GM19023 (cell line): Measurements from ENCODE around the gene DEF6.

ENCODE experiments used
- ATAC-seq: cut with Tn5 transposase; IDR thresholded peaks from one replicate; pipeline ENCODE4 v1.9.1; 2021; ENCODE audit warnings: mild to moderate bottlenecking, moderate library complexity; ENCODE audit not compliant: unreplicated experiment

The DEF6 gene, protein sequence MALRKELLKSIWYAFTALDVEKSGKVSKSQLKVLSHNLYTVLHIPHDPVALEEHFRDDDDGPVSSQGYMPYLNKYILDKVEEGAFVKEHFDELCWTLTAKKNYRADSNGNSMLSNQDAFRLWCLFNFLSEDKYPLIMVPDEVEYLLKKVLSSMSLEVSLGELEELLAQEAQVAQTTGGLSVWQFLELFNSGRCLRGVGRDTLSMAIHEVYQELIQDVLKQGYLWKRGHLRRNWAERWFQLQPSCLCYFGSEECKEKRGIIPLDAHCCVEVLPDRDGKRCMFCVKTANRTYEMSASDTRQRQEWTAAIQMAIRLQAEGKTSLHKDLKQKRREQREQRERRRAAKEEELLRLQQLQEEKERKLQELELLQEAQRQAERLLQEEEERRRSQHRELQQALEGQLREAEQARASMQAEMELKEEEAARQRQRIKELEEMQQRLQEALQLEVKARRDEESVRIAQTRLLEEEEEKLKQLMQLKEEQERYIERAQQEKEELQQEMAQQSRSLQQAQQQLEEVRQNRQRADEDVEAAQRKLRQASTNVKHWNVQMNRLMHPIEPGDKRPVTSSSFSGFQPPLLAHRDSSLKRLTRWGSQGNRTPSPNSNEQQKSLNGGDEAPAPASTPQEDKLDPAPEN

DNA sequence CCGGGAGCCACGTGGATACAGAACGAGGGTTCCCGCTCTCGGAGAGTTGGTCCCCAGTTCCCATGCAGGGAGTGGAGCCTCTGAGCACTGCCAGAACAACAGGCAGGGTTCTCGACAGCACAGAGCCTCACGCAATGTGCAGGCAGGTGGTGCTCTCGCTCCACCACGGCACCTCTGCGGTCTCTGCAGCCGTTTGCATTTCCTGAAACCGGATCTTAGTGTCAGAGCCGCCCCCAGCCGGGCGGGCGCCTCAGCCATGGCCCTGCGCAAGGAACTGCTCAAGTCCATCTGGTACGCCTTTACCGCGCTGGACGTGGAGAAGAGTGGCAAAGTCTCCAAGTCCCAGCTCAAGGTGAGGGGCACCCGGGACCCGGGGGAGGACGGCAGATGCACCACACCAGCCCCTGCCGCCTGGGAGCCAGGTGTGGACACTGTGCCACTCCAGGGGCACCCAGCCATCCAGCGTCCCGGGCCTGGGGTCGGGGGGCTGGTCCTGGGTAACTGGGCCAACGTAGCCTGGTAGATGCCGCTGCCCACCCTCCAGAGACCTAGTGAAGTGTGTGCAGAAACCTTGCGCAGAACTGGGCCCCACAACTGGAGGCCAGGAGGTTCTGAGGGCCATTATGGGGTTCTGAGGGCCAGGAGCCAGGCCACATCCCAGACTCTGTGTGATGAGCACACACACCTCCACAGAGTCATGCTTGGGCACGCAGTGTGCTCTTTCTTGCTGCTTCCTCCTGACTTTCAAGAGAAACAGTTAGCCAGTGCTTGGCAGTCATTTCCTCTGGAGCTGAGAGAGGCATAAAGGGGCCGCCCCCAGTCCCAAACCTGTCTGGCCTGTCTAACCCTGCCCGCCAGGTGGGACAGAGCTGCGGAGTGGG, at the start of gene DEF6:
DEF6 (plus strand) TSS at position 218 of the 881 bp plus-strand sequence; CDS start at position 257, 39 bp downstream.
- peak; percentile 84 for ATAC-seq

DNA sequence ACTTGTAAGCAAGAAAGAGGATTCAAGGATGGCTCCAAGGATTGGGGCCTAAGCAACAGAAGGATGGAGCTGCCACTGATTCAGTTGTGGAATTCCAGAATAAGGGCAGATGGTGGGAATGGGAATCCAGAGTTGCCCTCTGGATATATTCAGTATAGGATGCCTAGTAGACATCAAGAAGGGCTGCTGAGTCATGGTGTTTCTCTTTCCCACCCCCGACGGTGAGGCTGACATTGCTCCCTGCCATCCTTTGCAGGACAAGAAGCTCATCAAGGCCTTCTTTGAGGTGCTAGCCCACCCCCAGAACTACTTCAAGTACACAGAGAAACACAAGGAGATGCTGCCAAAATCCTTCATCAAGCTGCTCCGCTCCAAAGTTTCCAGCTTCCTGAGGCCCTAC, 49.3 kb upstream of the DEF6 start:
- no peak for ATAC-seq

DNA sequence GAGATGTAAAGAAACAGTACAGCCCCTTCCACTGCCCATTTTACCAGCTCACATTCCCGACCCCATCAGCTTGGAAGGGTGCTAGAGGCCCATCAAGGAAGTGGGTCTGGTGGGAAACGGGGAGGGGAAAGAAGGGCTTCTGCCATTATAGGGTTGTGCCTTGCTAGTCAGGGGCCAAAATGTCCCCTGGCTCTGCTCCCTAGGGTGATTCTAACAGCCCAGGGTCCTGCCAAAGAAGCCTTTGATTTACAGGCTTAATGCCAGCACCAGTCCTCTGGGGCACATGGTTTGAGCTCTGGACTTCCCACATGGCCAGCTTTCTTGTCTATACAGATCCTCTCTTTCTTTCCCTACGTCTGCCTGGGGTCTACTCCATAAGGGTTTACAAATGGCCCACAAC, 48.7 kb upstream of the DEF6 start:
- no peak for ATAC-seq

DNA sequence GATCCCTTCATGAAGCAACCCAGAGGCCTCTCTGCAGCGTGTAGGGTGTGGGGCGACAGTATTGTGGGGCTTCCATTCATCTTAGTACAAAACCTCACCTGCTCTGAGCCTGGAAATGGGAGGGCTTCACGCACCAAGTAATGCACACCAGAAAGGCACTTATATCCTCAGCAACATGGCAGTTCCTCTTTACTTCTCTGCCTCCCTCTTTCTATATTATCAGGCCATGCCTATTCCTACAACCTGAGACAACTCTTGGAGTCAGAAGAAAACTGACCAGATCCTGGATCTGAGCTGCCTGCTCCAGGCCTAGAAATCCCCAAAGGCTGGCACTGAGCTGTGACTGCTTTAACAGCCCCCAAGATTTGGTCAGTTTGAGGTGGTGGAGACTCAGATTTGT, 45.7 kb upstream of the DEF6 start:
- no peak for ATAC-seq

DNA sequence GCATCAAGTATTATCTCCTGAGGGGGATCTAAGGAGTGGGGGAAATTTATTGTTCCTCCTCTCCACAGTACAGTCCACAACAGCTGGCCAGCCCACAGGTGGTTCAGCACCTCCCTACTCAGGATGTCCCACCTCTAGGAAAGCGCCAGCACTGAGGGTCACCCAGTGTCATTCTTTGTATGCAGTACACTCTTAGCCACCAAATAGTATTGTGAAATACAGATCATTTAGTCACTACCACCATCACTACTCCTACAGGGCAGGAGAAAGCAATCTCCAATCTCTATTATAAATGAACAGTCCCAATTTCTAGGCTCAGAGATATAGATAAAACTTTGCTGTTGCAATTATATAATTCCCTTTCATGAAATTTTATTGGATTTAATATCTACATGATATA, 44.4 kb upstream of the DEF6 start:
- no peak for ATAC-seq

DNA sequence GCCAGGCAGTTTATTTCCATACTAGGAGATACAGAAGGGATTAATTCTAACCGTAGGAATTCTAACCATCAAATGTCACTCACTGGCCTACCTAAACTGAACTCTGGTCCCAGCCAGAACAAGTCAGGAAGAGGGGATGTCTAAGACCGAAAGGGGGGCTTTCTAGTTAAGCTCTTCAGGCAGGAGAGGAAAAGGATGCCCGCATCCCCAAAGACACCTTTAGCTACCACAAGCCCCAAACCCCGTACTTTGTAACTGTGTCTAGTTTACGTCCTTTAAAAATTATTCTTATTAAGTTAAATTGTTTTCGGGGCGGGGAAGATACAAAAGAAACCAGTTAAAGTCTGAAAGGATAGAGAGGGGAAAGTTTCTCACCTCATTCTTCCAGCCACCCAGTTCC, 39.3 kb upstream of the DEF6 start:
- no peak for ATAC-seq

DNA sequence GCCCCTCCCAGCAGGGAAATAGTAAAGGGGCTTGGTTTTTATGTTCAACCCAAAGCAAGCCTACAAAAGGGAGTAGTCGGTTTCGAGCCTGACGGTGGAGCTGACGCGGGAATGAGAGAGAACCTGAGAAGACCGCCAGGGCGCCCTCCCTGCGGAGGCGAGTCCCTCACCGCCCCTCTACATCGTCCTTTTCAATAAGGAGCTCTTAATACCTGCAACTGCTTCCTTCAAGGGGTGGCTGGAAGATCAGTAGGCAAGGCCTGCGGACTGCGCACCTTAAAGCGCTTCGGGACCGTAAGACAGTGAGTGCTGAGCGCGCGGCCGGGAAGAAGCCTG, 38.8 kb upstream of the DEF6 start:
- peak; percentile 16 for ATAC-seq

DNA sequence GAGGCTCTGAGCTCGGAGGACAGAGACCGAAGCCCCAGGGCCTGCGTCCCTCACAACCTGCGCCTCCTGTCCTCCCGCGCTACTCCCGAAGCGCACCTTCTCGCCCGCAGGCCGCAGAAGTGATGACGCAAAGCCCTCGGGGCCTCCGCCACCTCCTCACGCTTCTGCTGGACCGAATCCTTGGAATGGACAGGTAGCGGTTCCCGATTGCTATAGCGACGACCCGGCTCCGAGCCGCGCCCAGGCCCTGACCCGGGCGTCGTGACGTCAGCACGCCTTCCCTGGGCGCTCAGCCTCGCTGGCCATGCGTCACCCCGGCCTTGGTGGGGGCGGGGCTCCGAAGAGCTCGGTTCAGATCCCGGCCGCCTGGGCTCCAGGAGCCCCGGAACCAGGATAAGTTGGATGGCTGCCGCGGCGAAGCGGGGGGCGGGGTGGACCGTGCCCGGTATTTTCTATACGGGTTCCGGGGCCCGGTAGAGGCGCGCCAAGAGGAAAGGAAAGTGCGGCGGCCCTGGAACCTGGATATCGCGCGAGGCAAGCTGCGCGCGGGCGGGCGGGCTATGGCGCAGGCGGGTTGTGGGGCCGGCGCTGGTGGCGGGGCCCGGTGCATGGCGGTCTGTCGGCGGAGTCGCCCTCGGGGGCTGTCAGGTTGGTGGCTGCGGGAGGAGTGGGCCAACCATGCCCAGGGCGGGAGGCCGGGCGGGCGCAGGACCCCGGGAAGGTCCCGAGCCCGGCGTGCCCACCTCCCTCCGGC, 38.2 kb upstream of the DEF6 start, which contains the start of gene ZNF76:
ZNF76 (plus strand) TSS at position 542 of the 754 bp plus-strand sequence. CDS start 21,417 bp downstream, outside the sequence.
- ATAC-seq = peak; percentile 94

DNA sequence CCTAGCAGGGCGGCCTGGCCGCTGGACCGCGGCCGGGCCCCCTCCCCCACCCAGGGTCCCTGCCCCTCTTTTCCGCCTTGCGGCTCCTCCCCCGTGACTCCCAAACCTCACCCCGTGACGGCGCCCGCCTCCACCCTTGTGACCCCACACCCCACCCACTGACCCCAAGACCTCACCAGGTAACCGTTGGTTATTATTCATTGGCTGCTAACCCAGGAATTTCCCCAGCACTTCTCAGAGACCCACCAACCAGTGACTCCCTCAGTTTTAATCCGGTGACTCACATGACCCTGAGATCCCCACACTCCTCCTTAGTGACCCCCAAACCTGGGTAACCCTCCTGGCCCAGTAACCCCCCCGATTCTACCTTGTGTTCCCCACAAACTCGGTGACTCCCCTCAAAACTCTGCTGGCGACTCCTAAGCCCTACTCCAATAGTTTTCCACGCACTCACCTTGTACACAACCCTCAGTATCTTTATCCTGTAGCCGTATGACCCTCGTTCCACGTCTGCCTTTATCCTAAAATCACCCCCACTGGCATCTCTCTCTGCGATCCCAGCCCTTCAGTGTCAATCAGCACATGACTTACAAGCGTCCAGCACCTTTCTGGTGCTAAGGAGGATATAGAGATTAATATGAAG, 37.5 kb upstream of the DEF6 start:
- ATAC-seq = peak; percentile 37

DNA sequence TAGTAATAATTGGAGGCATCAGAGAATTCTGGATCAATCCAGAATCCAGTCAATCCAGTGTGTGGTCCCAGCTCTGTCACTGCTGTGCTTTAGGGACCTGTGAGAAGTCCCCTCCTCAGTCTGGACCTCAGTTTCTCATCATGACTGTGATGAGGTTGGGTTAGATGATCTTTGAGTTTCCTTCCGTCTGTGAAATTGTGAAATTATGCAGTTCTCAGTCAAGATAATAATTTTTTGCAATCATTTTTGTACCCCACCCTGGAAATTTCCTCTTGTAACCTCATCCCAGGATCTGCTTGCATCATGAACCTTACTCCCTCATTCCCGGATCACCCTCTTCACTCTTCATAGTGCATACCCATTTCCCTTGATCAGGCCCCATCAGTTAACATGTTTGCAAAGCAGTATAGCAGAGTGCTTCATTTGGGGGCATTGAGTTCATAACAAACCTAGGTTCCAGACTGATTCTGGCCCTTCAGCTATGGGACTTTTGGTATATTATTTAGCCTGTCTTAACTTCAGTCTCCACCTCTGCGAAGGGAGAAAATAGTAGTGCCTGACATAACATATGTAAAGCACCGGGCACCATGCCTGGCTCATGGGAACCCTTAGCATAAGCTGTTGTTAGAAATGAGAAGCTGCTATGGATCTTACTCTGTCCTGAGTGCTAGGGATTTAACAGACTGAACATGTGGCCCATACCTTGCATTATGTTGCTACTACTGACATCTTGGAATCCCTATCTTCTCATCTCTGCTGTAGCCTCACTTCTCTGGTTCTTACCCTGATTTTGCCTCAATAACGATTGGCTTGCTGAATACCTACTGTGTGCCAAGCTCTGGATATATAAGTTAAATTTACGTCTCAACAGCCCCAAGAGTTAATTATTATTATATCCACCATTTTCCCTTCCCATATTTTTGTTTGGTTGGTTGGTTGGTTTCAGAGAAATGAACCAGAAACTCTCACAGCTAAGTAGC, 36.7 kb upstream of the DEF6 start:
- no peak for ATAC-seq

DNA sequence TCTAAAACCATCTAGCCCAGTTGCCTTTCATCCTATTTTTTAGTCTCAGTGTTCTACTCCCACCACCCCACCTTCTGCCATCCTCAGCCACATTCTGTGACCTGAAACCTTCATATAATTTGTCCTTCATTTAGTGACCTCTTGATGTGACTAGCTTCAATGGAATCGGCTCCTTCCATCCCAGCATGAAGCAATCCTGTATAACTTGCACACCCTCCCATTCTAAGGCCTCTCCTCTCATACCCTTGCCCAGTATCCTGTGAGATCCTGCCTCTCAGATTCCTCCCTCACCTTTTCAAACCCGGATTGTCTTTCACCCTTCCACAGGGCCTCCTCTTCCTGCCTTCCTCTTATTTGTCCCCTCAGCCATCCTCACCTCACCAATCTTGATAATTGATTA, 35.0 kb upstream of the DEF6 start:
- no peak for ATAC-seq

DNA sequence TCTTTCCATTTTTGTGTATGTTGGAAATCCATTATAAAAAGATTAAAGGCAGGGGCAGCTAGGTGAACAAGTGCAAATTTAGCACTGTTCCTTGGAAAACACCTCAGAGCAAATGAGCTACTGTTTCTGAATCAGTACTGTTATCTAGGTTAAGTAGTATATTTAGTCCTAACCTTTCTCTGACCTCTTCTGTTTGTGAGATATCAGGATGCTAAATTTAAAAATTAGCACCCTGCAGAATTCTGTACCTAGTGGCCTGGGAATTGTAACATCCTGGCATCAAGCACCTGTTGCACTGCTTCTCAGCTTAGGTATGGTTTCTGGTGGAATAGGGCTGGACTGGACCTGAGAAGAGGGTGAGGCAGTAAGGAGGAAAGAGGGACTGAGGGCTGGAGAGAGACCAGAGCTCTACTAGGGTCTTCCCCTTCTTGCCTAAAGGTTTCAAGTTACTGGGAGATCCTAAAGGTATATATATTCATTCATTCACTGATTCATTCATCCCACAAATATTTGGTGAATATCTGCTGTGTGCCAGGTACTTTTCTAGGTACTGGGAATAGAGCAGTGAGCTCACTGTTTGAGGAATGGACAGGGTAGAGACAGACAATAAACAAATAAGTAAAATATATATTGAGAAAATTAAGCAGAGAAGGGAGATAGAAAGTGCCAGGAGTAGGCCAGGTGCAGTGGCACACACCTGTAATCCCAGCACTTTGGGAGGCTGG, 32.9 kb upstream of the DEF6 start:
- ATAC-seq = no peak

DNA sequence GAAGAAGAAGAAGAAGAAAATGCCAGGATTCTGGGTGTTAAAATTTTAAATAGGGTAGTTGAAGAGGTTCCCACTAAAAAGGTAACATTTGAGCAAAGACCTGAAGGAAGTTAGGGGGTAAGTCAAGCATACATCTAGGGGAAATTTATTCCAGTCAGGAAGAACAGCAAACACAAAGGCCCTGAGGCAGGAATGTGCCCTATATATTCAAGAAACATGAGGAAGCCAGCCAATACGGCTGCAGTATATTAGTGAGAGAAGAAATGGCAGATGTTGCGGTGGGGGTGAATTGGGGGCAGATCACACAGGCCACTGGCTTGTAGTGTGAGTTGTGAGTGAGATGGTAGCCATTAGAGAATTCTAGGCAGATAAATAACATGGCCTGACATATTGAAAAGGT, 32.1 kb upstream of the DEF6 start:
- ATAC-seq = no peak

DNA sequence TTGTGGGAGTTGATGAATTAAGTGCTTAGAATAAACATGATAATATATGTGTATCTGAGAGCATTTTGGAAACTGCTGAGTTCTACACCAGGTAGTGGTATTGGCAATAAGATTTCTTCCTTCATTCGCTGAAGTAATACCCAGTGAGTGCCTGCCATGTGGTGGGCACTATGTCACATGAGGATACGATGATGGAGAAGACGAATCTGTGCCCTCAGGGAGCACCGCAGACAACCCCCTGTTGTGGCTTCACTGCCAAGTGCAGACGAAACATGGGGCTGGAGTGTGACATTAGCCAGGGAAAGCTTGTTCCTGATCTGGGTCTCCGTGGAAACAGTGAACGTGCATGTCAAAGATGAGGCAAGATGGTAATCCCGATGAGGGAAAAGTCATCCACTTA, 30.2 kb upstream of the DEF6 start:
- ATAC-seq = no peak

DNA sequence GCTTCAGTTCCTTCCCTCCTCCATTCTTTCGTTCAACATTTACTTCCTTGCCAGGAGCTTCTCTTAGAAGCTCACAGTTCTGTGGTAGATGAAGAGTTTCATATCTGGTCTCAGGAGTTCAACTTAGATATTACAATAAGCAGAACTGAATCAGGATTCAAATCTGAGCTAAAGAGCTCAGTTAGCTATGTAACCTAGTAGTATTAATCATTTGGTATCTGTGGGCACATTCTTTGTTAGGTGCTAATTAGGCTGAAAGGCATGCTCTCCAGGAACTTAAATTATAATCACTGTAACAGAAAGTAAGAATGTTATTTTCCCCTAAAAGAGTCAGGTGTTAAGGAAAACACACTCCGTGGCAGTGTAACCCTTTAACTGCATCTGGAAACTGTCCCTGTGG, 29.7 kb upstream of the DEF6 start:
- no peak for ATAC-seq

DNA sequence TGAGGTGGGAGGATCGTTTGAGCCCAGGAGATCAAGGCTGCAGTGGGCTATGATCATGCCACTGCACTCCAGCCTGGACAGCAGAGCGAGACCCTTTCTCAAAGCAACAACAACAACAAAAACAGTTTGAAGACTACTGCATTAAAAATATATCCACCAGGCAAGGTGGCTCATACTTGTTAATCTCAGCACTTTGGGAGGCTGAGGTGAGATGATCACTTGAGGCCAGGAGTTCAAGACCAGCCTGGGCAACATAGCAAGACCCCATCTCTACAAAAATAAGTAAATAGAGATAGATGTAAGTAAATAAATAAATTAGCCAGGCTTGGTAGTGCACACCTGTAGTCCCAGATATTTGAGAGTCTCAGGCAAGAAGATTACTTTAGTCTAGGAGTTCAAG, 25.6 kb upstream of the DEF6 start:
- no peak for ATAC-seq

DNA sequence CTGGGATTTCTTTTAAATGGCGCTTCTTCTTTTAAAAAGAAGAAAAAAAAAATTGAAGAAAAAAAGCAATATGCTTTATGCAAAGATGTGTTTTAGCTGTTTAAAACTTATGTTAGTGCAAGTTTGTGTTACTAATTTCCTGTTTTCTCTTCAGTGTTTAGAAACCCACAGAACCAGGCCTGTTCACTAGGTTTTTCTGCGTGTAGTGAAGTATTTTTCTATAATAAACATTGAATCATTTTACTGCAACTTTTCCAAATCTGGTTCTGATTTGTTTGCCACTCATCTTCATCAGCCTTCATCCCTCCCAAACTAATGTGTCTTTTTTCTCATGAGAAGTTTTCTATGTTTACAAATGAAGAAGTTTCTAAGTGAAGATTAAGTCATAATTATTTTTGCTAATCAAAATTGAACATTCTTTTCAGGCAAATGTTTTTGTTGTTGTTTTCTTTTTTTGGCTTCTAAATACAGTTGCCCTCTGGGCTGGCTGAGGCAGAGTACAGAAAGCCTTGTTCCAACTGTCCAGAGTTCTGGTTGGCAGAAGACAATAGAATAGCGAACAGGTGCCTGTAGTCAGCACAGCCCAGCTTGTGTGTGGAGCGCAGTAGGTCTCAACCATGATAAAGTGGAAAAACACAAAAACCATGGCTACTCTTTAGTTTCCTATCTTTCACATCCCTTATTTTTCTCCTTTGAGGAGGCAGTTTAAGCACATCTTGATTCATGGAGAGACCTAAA, 23.6 kb upstream of the DEF6 start:
- no peak for ATAC-seq

DNA sequence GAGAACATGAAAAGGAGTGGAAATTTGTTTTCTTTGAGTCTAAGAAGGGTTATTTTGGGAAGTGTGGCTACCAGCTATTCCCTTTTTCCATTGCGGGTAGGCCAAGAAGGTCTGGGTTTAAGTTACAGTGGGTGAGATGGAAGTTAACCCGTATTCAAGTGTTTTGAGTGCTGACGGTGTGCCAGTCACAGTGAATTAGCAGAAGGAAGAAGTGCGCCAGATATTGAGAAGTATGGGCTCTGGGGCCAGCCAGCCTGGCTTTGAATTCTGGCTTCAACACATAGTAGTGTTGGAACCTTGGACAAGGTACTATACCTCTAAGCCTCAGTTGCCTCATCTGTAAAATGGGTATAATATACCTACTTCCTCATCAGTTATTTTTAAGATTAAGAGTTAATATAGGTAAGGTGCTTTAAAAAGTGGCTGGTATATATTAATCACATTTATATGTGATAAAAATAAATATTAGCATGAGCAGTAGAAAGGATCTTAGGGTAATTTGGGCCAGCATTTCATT, 21.8 kb upstream of the DEF6 start:
- ATAC-seq = no peak
